HG02885 (cell line): ENCODE data around the gene FBN2.
"Not testable (repeated sequence)": the region's sequence is repeated elsewhere in the genome, so short reads cannot be mapped to it uniquely, and the experiment has no call there.

Experiments
- ATAC-seq: cut with Tn5 transposase; IDR thresholded peaks from one replicate; pipeline ENCODE4 v1.9.1; 2021; ENCODE audit warnings: mild to moderate bottlenecking; ENCODE audit not compliant: unreplicated experiment, poor library complexity

The FBN2 gene

DNA sequence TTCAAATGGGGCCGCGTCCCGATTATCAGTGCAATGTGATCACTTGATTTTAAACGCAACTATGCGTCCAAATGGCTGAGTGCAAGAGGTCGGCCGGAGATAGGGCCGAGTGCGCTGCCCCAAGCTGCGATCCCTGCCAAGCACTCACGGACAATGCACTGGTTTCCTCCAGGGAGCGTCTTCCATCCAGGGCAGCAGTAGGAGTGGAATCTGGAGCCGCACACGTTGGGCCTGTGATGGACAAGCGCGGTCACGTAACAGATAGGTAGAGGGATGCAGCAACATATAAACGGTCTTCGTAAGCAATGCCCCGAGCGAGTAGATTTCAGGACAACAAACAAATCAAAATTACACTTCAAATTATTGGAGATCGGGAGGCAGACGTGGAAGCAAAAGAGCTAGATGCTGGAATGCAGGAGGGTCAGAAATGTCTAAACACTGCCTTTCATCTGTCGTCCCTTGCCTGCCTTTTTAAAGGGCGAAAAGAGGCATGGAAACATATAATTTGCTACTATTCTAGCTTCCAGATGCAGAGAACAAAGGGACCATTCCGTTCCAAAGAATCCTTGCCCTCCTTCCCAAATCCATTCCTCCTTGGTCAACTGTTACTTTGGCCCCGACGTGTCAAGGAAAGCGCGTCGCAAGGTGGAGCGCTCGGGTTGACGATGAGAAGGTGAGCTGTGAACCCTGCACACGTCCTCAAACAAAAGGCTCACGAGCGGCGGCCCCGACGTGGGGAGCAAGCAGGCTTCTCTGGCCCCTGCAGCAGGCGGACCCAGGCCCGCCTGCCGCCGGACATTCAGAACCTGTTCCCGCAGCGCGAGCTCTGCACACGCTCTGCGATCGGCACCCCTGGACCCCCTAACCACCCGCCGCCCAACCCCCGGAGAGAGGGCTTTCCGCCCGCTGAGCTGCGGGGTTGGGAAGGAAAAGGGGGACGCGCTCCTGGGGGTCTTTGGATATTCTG, 1.5 kb downstream of the FBN2 start:
- ATAC-seq = no peak

GRCh38 chr5:128535251-128535650, 2.8 kb downstream of the FBN2 start:
- ATAC-seq = no peak

DNA sequence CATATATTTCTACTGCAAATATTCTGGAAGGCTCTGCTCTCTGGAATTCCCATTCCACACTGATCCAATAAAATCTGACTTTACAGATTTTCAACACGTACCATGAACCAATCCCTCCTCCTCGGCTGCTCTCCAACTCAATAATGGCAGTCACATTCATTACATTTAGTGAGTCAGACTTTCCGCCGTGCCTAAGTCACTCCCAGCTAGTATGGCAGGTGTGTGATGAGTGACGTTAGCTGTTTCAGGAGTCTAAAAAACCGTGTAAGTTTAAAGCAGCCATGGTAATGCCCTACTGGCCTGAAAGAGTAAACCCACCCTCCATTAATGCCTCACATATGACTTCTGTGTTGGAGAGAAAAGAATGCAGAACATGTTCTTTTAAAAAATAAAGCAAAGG, 3.3 kb downstream of the FBN2 start:
- ATAC-seq = no peak

- ATAC-seq = no peak
Measured at GRCh38 chr5:128532776-128533175, 5.3 kb downstream of the FBN2 start.

GRCh38 chr5:128532127-128532526, 5.9 kb downstream of the FBN2 start:
- no peak for ATAC-seq

DNA sequence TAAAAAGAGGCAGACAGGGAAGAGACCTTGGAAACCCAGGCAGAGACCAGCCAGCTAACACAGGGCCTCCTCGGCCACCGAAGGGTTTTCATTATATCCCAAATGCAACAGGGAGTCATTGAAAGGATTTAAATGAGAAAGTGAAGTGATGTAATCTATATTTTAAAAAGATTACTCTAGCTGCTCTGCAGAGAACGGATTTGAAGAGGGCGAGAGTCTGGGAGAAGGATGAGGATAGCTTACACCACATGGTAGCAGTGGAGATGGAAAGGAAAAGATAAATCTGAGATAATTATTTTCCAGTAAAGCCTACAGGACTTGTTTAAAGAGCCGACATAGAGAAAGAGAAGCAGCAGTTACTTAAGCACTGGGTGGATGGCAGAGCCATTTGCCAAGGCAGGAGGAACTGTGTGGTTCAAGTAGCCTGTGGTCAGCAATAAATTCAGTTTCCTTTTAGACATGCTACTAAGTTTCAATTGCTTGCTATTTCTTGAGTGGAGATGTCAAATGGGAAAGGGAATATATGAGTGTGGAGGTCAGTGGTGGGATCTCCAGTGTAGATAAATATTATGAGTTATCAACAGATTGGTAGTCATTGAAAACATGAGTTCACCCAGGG, 9.3 kb downstream of the FBN2 start:
- ATAC-seq = no peak

DNA sequence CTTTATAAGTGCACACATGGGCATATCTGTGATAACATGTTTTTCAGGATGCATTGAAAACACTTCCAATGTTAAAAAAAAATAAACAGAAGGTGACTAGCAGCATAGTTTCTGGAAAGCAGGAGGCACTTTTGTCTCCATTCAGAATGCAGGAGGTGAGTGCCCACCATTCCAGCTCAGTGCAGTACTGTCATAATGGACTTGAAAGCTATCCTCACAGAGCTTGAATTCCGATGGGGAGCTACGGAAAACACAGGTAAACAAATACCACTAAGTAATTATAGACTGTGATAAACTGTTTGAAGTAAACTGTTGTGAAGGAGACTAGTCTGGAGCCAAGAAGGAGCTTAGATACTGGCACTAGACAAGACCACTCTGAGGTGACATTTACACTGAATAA, 9.9 kb downstream of the FBN2 start:
- no peak for ATAC-seq

GRCh38 chr5:128527077-128527476, 11.0 kb downstream of the FBN2 start:
- ATAC-seq = no peak

GRCh38 chr5:128522336-128522735, 15.7 kb downstream of the FBN2 start:
- no peak for ATAC-seq

DNA sequence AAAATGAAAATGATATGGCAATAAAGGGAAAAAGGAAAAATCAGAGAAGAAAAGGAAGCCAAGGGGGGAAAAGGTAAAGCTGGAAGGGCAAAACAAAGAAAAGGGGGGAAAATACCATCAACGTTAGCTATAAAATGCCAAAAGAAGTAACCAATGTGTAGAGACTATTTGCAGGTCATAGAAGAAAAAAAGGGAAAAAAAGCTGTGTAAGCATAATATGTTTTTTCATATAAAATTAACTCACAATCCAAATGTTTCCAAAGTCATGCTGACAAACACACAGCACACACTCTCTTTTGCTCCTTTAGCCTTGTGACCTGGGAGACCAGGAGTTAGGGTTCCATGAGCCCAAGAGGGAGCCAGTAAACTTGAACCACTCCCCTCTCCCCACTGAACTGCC, 18.2 kb downstream of the FBN2 start:
- no peak for ATAC-seq

- no peak for ATAC-seq
Measured at GRCh38 chr5:128516978-128517377, 21.1 kb downstream of the FBN2 start.

GRCh38 chr5:128513806-128514205, 24.2 kb downstream of the FBN2 start:
- ATAC-seq = no peak

DNA sequence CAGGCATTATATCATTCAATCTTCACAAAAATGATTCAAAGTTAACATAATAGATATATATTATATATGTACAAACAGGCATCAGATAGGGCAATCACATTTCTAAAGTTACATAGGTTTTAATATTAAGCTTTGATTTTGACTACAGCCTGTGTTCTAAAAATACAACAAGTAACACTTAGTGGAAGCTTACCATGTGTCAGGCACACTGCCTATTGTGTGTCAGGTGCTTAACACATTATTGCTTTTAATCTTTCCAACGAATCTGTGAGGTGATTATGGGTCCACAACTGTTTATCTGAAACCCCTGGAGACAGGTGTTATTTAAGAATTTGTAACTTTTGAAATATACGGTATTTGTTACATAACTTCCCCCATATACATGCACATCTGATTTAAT, 25.2 kb downstream of the FBN2 start:
- ATAC-seq = no peak

- ATAC-seq = no peak
Measured at GRCh38 chr5:128506643-128507042, 31.4 kb downstream of the FBN2 start.

DNA sequence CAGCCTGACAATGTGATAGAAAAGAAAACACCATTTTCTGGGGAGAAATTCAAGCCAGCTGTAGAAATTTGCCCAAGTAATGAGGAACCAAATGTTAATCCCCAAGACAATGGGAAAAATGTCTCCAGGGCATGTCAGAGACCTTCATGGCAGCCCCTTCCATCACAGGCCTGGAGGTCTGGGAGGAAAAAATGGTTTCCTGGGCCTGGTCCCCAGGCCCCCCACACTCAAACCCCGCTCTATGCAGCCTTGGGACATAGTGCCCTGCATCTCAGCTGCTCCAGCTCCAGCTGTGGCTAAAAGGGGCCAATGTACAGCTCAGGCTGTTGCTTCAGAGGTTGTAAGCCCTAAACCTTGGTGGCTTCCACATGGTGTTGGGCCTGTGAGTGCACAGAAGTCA, 34.3 kb downstream of the FBN2 start:
- not testable (repeated sequence) for ATAC-seq

GRCh38 chr5:128498844-128499455, 39.1 kb downstream of the FBN2 start:
- peak; percentile 49 for ATAC-seq

DNA sequence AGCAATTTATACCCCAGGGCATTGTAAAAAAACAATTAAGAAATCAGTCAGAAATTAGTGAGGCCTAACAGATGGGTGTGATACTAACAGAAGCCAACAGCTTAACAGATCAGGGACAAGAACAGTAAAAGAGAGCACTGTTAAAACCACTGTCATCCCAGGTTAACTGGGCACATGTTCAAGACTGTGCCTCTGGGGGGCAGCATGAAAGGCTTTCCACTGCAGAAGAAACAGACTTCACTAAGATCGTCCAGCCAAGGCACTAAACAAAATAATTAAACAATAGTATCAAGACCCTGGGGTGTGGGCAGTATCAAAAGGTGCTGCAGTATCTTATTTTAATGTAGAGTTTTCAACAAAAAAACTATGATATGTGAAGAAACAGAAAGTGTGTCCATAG, 43.5 kb downstream of the FBN2 start:
- ATAC-seq = no peak

GRCh38 chr5:128493657-128494329, 44.3 kb downstream of the FBN2 start:
- no peak for ATAC-seq

GRCh38 chr5:128491291-128491690, 46.8 kb downstream of the FBN2 start:
- no peak for ATAC-seq

DNA sequence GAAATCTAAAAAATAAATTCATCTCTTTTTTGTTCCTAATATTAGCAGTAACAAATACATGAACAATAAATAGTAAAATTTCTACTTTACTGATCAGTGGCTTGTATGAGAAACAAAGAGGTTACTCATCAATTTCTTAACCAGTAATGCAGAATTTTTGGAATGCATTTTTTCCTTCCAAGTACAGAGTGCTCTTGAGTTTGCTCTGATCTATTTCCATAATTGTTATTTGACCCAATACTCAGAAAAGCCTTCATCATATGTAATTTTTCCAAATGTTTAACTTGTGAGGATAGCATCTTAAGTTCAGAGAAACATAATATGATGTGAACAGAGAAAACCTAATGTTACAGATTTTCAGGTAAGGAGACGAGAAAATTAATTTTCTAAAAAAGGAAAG, 47.3 kb downstream of the FBN2 start:
- no peak for ATAC-seq

GRCh38 chr5:128487041-128487440, 51.0 kb downstream of the FBN2 start:
- no peak for ATAC-seq
